ENCODE measurements around the gene FAM117B. TPM values are rescaled to one million over a fixed set of nuclear protein-coding genes. Genes with fewer than 3 reads are reported as not detected.

FAM117B gene
- total RNA-seq, 3 donors from 2014 or later (not counting 1 experiment from before 2014, with no cell fraction given): 11.6 to 14.2 (median 13.1) TPM

- intact Hi-C loops (cut with micrococcal nuclease): loop anchor here (10.0 kb wide), 1 partner anchor 374 kb away; the partner anchor contains the start of gene NOP58
- H3K9me3 ChIP-seq (ENCODE audit: control insufficient read depth, insufficient read depth, low read length): no peaks in the 10 kb centered on the region
- H3K27ac ChIP-seq (ENCODE audit: low read length): peak overlapping the region; percentile 27
- H3K36me3 ChIP-seq (ENCODE audit: control insufficient read depth, insufficient read depth, low read length): no peaks in the 10 kb centered on the region
- TF ChIP-seq CTCF (IDR thresholded peaks at IDR 0.05): no peak
- no peaks in the 10 kb centered on the region for H3K36me3 Mint-ChIP-seq
- no peaks in the 10 kb centered on the region for H3K9me3 Mint-ChIP-seq
- WGBS (ENCODE audit: insufficient coverage): 78% methylated on average over 4 of the region's 6 CpGs
- peaks cover 18 to 29% of the 10 kb centered on the region in 2 donors for H3K4me1 Mint-ChIP-seq
- DNase-seq (no peak), ATAC-seq (no peak)
- H3K27ac Mint-ChIP-seq: no peak overlapping the region
- H3K4me1 ChIP-seq (ENCODE audit: control insufficient read depth, insufficient read depth, low read length): peaks cover 25% of the 10 kb centered on the region
- no peak overlapping the region for H3K4me3 ChIP-seq (ENCODE audit: low read length)
- no peak overlapping the region for H3K4me3 Mint-ChIP-seq
- H3K27me3 ChIP-seq (ENCODE audit: control insufficient read depth, insufficient read depth, low read length): no peaks in the 10 kb centered on the region
- H3K27me3 Mint-ChIP-seq (ENCODE audit: low read depth in 2 of 2): no peaks in the 10 kb centered on the region
Measured at GRCh38 chr2:202638721-202639120, 4.0 kb downstream of the FAM117B start.

- no peak for TF ChIP-seq CTCF (IDR thresholded peaks at IDR 0.05)
- intact Hi-C loops (cut with micrococcal nuclease): loop anchor here (10.0 kb wide), 1 partner anchor 374 kb away; the partner anchor contains the start of gene NOP58
- no peak overlapping the region for H3K4me3 ChIP-seq (ENCODE audit: low read length)
- no peaks in the 10 kb centered on the region for H3K9me3 Mint-ChIP-seq
- H3K4me3 Mint-ChIP-seq: no peak overlapping the region
- H3K36me3 ChIP-seq (ENCODE audit: control insufficient read depth, insufficient read depth, low read length): no peaks in the 10 kb centered on the region
- H3K36me3 Mint-ChIP-seq: no peaks in the 10 kb centered on the region
- no peaks in the 10 kb centered on the region for H3K27me3 Mint-ChIP-seq (ENCODE audit: low read depth in 2 of 2)
- peak in 1 of 2 donors; percentile 38 for DNase-seq
- no peak overlapping the region for H3K27ac Mint-ChIP-seq
- H3K27ac ChIP-seq (ENCODE audit: low read length): peak overlapping the region; percentile 27
- 100% methylated on average over 1 of the region's 3 CpGs for WGBS (ENCODE audit: insufficient coverage)
- ATAC-seq: no peak
- peaks cover 15 to 25% of the 10 kb centered on the region in 2 donors for H3K4me1 Mint-ChIP-seq
- no peaks in the 10 kb centered on the region for H3K27me3 ChIP-seq (ENCODE audit: control insufficient read depth, insufficient read depth, low read length)
- H3K4me1 ChIP-seq (ENCODE audit: control insufficient read depth, insufficient read depth, low read length): peaks cover 27% of the 10 kb centered on the region
- H3K9me3 ChIP-seq (ENCODE audit: control insufficient read depth, insufficient read depth, low read length): no peaks in the 10 kb centered on the region
Measured at GRCh38 chr2:202639231-202639630, 4.5 kb downstream of the FAM117B start.

- no peak for TF ChIP-seq CTCF (IDR thresholded peaks at IDR 0.05)
- H3K36me3 Mint-ChIP-seq: no peaks in the 10 kb centered on the region
- Histone ChIP-seq H3K4me1 (ENCODE audit: control insufficient read depth, insufficient read depth, low read length) (peaks cover 18% of the 10 kb centered on the region), H3K4me3 (ENCODE audit: low read length) (no peak overlapping the region), H3K27ac (ENCODE audit: low read length) (peak overlapping the region; percentile 75), H3K9me3 (ENCODE audit: control insufficient read depth, insufficient read depth, low read length) (no peaks in the 10 kb centered on the region), H3K36me3 (ENCODE audit: control insufficient read depth, insufficient read depth, low read length) (no peaks in the 10 kb centered on the region), H3K27me3 (ENCODE audit: control insufficient read depth, insufficient read depth, low read length) (no peaks in the 10 kb centered on the region)
- H3K27me3 Mint-ChIP-seq (ENCODE audit: low read depth in 2 of 2): no peaks in the 10 kb centered on the region
- no peaks in the 10 kb centered on the region for H3K9me3 Mint-ChIP-seq
- 40% methylated on average over 2 of the region's 2 CpGs for WGBS (ENCODE audit: insufficient coverage)
- DNase-seq (no peak), ATAC-seq (peak in 1 of 3 donors; percentile 34)
- intact Hi-C loops (cut with micrococcal nuclease): no loop called here
- no peak overlapping the region for H3K4me3 Mint-ChIP-seq
- no peak overlapping the region for H3K27ac Mint-ChIP-seq
- peaks cover 7 to 11% of the 10 kb centered on the region in 2 donors for H3K4me1 Mint-ChIP-seq
Measured at GRCh38 chr2:202642567-202642966, 7.8 kb downstream of the FAM117B start.

Data from natural killer cell (primary cell).